HUES64 (cell line): ENCODE measurements around the gene FREY1.
A peak's percentile ranks its signal among the peaks of the same experiment; 100 is the strongest.

ENCODE experiments used
- H3K27ac ChIP-seq: 2 replicates; pipeline ENCODE4 v1.7.0; 2013; ENCODE audit warnings: low read depth, low read length, inconsistent platforms
- H3K27me3 ChIP-seq: 2 replicates; pipeline ENCODE4 v1.6.1; 2013; ENCODE audit warnings: mild to moderate bottlenecking, low read length; ENCODE audit not compliant: insufficient read depth
- H3K36me3 ChIP-seq: 2 replicates; pipeline ENCODE4 v1.6.1; 2013; ENCODE audit warnings: mild to moderate bottlenecking, low read length; ENCODE audit not compliant: insufficient read depth
- H3K4me1 ChIP-seq: 2 replicates; pipeline ENCODE4 v1.6.1; 2013; ENCODE audit warnings: mild to moderate bottlenecking, low read length, moderate library complexity; ENCODE audit not compliant: insufficient read depth
- H3K4me3 ChIP-seq: 2 replicates; pipeline ENCODE4 v1.5.1; 2013; ENCODE audit warnings: mild to moderate bottlenecking, low read length, moderate library complexity
- H3K9ac ChIP-seq: 2 replicates; pipeline ENCODE4 v1.6.1; 2013; ENCODE audit warnings: mild to moderate bottlenecking, low read depth, low read length
- H3K9me3 ChIP-seq: 2 replicates; pipeline ENCODE4 v1.6.1; 2013; ENCODE audit warnings: low read depth, low read length; ENCODE audit not compliant: insufficient read depth
- WGBS: fragments of 150-250, 120-280 bp; methylation state at CpG from one replicate; pipeline ENCODE4 v1.1.7; 2013; ENCODE audit warnings: missing lambda C conversion rate; 5-methylcytosine and 5-hydroxymethylcytosine counted together

FREY1 gene

DNA sequence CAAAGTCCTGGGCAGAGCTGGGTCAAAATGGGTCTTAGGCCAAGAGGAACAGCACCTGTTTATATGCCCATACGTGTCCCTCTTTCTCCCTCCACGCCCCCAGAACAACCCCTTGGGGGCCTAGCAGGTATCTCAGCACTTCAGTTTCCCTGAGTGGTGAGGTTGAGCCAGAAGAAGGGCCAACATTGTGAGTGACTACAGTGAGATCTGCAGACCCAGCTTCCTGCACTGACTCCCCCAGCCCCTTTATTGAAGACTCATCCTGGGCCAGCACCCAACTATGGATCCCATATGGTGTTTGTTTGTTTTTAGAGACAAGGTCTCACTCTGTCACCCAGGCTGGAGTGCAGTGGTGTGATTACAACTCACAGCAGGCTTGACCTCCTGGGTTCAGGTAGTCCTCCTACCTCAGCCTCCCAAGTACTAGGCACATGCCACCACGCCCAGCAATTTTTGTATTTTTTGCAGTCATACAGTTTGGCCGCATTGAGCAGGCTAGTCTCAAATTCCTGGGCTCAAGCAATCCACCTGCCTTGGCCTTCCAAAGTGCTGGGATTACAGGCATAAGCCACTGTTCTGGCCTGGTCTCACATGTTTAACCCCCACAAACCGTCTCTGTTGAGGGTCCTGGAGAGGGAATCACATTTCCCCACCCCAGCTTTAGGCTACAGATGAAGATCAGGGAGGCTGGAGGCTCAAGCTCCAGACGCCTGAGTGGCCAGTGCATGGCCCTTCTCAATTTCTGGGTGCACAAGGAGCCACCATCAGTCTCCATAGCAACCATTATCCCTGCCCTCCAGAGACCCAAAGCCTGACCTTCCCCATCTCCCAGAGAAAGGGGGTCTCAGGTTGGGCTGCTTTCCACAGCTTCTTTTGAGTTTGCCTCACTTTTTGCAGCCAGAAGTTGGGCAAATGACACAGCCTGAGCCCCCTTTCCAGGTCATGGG lies 13.7 kb upstream of the FREY1 start:
- Histone ChIP-seq H3K27ac (peak overlapping the region; percentile 80; the same call in 1 of the 2 replicates), H3K4me1 (peaks cover 10% of the 10 kb centered on the region; the same call in 1 of the 2 replicates), H3K36me3 (peaks cover 10% of the 10 kb centered on the region; the same call in 1 of the 2 replicates), H3K4me3 (peak overlapping the region; percentile 66), H3K9me3 (no peaks in the 10 kb centered on the region), H3K27me3 (peaks cover 22% of the 10 kb centered on the region), H3K9ac (no peak overlapping the region)
- 86% methylated on average over 6 of the region's 6 CpGs for WGBS

DNA sequence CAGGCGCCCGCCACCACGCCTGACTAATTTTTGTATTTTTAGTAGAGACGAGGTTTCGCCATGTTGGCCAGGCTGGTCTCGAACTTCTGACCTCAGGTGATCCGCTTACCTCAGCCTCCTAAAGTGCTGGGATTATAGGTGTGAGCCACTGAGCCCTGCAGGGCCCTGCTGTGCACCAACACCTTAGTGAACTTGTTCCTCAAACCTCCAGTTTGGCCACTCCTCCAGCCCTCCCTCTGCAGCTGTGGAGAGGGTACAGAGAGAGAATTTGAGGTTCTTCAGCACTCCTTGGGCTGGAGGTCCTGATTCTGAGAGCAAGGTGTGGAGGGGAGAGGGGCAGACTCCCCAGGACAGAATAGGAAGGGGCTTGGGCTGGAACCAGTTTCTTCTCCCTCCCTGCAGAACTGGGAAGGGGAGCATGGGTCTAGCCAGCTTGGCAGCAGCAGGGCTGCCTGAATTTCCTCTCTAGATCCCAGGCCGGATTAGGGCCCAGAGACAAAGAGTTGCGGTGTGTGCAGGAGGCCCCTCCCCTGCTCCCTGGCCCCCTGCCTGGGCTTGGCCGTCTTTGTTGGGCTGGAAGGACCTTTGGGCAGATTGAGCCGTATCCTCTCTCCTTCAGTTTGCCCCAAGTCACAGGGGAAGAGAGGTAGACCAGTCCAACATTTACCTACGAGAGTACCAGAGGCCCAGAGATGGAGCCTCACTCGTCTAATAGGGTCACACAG lies 12.9 kb upstream of the FREY1 start:
- Histone ChIP-seq H3K27ac (peak overlapping the region; percentile 65; the same call in 1 of the 2 replicates), H3K9ac (no peak overlapping the region), H3K4me1 (peaks cover 10% of the 10 kb centered on the region; the same call in 1 of the 2 replicates), H3K9me3 (no peaks in the 10 kb centered on the region), H3K36me3 (peaks cover 13% of the 10 kb centered on the region), H3K27me3 (peaks cover 22% of the 10 kb centered on the region), H3K4me3 (no peak overlapping the region)
- whole genome bisulfite sequencing, result 70% methylated on average over 13 of the region's 13 CpGs

DNA sequence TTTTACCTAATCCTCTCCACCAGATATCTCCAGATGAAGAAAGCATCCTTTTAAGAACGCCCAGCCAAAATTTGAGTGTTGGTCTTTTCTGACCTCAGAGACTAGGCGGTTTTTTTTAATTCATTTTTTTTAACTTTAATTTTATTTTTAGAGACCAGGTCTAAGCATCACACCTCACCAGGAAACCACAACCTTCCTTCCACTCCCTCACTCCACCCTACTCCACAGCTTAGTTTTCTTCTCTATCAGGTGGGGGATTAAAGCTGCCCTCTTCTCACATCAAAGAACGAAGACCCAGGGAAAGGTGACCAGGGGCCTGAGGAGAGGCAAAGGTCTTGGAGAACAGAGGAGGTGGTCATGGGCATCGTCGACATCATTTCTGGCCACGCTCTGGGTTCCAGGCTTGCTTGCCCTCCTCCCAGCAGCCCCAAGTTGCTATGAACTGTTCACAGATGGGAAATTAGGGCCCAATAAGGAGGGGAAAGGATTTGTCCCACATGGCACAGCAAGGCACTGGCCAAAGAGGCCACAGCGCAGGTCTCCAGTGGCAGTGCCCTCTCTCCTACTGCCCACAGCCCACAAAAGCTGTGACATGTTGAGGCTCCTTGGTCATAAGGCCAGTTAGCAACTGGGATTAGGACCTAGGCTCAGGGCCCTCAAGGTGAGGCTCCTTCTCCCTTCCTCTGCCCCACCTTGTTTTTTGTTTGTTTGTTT lies 12.0 kb upstream of the FREY1 start:
- no peaks in the 10 kb centered on the region for H3K9me3 ChIP-seq
- peak overlapping the region; percentile 99 for H3K4me3 ChIP-seq
- H3K27me3 ChIP-seq, result peaks cover 22% of the 10 kb centered on the region
- H3K9ac ChIP-seq, result no peak overlapping the region
- peaks cover 10% of the 10 kb centered on the region; the same call in 1 of the 2 replicates for H3K4me1 ChIP-seq
- H3K27ac ChIP-seq, result no peak overlapping the region
- H3K36me3 ChIP-seq, result peaks cover 15% of the 10 kb centered on the region
- 82% methylated on average over 7 of the region's 7 CpGs for WGBS

DNA sequence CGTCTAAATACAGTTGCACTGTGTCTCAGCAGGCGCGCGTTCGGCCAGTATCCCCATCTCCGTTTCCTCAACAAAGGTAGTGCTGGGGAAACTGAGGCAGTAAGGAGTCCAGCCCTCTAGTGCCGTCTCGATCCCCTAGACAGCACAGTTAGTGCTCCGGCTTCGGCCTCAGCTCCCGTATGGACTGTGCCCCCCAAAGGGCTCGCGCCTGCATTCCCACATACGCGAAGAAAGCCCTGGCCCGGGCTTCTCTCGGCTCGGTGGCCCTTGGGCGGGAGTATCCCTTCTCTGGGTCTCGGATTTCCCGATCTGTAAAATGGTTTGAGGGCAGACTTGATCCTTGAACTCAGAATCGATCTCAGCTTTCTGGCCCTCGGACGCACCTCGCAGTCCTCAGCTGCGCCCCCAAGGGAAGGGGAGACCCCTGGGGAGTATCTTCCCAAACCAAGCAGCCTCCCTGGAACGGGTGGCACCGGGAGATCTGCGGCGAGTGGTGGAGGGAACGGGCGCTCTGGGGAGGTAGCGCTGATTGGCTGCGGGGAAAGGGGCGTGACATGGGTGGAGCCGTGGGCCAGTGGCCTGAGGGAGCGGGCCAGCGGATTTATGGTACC lies 11.4 kb upstream of the FREY1 start:
- H3K36me3 ChIP-seq, result peaks cover 22% of the 10 kb centered on the region
- H3K9me3 ChIP-seq, result no peaks in the 10 kb centered on the region
- peaks cover 10% of the 10 kb centered on the region; the same call in 1 of the 2 replicates for H3K4me1 ChIP-seq
- H3K4me3 ChIP-seq, result peak overlapping the region; percentile 99
- WGBS, result under 1% methylated on average over 36 of the region's 38 CpGs
- peaks cover 21% of the 10 kb centered on the region for H3K27me3 ChIP-seq
- peak overlapping the region; percentile 96 for H3K27ac ChIP-seq
- H3K9ac ChIP-seq, result peak overlapping the region; percentile 76

DNA sequence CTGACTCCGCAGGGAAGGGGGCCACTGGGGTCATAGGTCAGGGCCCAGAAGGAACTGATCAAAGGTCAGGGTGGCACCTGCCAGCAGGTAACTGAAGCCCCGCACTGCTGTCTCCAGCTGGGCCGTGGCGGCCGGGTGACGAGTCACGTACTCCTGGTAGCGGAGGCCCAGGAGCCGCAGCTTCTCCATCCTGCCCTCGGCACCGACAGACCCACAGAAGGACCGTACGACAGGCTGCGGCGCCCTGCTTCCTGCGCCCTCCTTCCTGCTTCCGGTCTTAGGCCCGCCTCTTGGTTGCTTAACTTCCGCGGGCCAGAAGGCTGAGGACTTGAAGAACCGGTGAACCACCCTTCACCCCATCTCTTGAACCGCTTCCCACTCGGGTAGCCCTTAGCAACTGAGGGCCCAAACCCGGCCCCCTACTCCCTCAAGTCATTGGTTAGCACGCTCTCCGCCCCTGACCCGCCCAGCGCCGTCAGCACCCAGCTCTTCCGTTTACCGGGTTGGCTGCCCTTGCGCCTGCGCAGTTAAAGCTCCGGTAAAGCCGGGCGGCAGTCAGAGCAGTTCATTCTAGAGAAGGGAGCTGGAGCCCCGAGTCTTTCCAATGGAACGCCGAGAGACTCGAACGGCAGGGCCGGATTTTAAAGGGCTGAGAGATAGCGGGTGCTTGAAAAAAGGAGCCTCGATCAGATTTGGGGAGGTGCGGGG lies 10.7 kb upstream of the FREY1 start, which contains the start of gene PEX16:
TSS of gene PEX16 (minus strand) at position 255 of the 708 bp plus-strand sequence. CDS start at position 189, 66 bp downstream.
- H3K27me3 ChIP-seq, result peaks cover 14% of the 10 kb centered on the region

DNA sequence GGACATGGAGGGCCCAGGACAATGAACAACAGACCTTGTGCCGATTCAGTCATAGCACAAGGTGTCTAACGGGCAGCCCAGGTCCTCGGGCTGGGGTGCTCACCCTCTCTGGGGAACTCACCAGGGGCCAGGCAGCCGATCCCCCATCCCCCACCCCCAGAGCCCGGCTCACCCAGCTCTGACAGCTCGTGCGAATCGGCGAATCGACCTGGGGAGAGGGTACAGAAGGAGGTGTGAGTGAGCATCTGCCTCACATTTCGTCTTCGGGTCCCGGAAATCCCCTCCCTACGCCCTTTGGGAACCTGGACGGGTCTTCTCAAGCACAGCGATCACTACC lies 10.2 kb upstream of the FREY1 start:
- 12% methylated on average over 12 of the region's 16 CpGs for WGBS
- Histone ChIP-seq H3K9ac (peak overlapping the region; percentile 76), H3K4me1 (peaks cover 10% of the 10 kb centered on the region; the same call in 1 of the 2 replicates), H3K36me3 (peaks cover 29% of the 10 kb centered on the region), H3K27ac (peak overlapping the region; percentile 96), H3K4me3 (peak overlapping the region; percentile 99), H3K27me3 (peaks cover 12% of the 10 kb centered on the region), H3K9me3 (no peaks in the 10 kb centered on the region)

More for the DNA sequence above, 10.7 kb upstream of the FREY1 start, which contains the start of gene PEX16:
- Histone ChIP-seq H3K4me3 (peak within 1 kb of the TSS; percentile 99), H3K4me1 (peaks cover 10% of the 10 kb centered on the region; the same call in 1 of the 2 replicates), H3K27ac (peak within 1 kb of the TSS; percentile 96), H3K9ac (peak within 1 kb of the TSS; percentile 76), H3K36me3 (peaks cover 28% of the 10 kb centered on the region), H3K9me3 (no peaks in the 10 kb centered on the region)
- WGBS, result under 1% methylated on average over 45 of the region's 45 CpGs

DNA sequence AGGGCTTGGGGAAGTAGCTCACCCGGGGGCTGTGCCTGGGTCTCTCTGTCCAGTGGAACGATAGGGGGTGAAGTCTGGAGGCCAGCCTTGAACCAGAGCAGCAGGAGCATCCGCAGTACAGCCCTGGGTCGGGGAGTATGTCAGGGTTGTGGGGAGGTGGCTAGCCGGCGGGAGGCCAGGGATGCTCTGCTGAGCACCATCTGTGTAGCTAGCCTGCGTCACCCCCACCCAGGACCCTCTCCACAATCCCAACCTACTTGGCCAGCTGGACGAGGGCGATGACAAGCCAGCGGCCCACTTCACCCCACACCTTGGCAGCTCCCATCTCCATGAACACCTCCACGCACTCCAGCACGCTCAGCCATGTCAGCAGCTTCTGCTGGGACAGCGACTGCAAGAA lies 8.4 kb upstream of the FREY1 start:
- peaks cover 1% of the 10 kb centered on the region; the same call in 1 of the 2 replicates for H3K27me3 ChIP-seq
- no peak overlapping the region for H3K4me3 ChIP-seq
- H3K4me1 ChIP-seq, result 0 out of 2 replicates have a peak, but pooled peaks cover 2% of the 10 kb centered on the region
- no peaks in the 10 kb centered on the region for H3K9me3 ChIP-seq
- WGBS, result 87% methylated on average over 13 of the region's 13 CpGs
- H3K36me3 ChIP-seq, result peaks cover 32% of the 10 kb centered on the region
- no peak overlapping the region for H3K9ac ChIP-seq
- H3K27ac ChIP-seq, result no peak overlapping the region

DNA sequence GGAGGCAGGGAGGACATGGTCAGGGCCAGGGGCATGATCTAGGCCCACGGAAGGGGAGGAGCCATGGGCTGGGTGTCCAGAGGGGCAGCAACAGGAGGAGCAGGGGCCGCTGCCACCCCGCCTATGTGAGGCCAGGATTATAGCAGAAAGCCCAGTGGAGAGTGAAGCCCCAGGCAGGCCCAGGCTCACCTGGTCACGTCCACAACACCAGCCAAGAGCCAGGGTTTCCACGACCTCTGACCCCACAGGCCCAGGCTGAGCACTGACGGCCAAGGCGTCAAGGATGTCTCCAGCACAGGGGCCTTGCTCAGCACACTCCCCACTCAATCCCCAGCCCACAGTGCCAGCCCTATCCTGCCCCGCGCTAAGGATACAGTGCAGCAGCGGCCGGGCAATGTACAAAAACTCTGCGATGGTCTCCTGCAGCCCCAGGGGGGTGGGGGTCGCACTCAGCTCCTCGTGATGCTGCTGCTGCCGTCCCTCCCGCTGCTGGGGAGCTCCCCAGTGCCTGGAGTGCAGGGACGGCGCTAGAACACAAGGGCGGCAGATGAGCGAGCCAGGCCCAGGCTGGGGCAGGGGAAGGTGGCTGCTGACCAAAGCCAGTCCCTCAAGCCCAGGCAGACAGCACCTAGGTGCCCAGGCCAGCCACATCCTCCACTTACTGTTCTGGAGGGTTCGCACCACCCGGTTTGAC lies 7.0 kb upstream of the FREY1 start:
- no peak overlapping the region for H3K4me3 ChIP-seq
- no peaks in the 10 kb centered on the region for H3K27me3 ChIP-seq
- no peak overlapping the region for H3K27ac ChIP-seq
- H3K36me3 ChIP-seq, result peaks cover 38% of the 10 kb centered on the region
- no peaks in the 10 kb centered on the region for H3K4me1 ChIP-seq
- no peak overlapping the region for H3K9ac ChIP-seq
- H3K9me3 ChIP-seq, result no peaks in the 10 kb centered on the region
- WGBS, result 91% methylated on average over 22 of the region's 22 CpGs

DNA sequence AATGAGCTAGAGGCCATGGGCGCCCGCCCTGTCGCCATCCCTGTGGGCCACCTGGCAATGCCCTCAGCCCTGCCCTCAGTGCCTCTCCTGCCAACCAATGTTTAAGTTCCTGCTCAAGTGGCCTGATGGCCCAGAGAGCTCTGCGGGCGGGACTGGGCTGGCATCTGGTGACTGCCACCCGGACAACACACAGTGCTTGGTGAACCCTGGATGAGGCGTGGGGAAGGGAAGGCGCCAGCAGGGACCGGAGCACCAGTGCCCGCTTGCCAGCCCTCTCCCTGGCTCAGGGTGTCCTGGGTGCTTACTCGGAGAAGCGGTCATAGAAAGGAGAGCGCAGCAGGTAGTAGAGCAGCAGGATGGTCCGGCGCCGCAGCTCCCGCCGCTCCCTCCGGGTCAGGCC lies 6.4 kb upstream of the FREY1 start:
- WGBS, result 97% methylated on average over 19 of the region's 19 CpGs
- H3K27ac ChIP-seq, result no peak overlapping the region

More for the DNA sequence above, 6.4 kb upstream of the FREY1 start:
- H3K36me3 ChIP-seq, result peaks cover 38% of the 10 kb centered on the region
- H3K4me3 ChIP-seq, result no peak overlapping the region
- no peaks in the 10 kb centered on the region for H3K4me1 ChIP-seq
- no peaks in the 10 kb centered on the region for H3K27me3 ChIP-seq
- H3K9me3 ChIP-seq, result no peaks in the 10 kb centered on the region
- no peak overlapping the region for H3K9ac ChIP-seq
